ENCODE results near the gene CCNY.

DNA sequence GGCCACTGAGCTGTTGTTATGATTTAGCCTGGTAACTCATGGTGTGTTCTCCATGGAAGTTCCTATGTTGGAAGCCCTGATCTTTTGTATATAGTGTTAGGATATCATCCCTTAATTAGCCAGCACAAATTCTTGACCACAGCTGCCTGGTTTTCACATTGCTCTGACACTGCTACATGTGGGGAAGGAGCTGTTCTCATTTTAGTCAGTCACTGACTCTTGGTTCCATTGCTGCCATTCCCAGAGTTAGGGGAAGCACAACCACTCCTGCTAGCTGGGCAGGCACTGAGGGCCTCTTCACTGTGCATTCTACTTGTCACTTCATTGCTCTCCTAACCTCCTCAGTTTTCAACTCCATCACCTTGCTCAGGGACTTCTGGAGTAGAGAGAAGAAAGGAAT lies 170.4 kb downstream of the CCNY start:
- no peak for TF ChIP-seq POLR2AphosphoS5 (IDR thresholded peaks at IDR 0.05; ENCODE audit: borderline replicate concordance, low read depth, low read length)
- no peak for TF ChIP-seq EZH2 (IDR thresholded peaks at IDR 0.05)
- no peak for TF ChIP-seq FOXP2 (optimal IDR thresholded peaks at IDR 0.05; ENCODE audit: control extremely low read depth, extremely low read length, insufficient read depth)
